NB4 (cell line): ENCODE data around the gene STIM2.

ENCODE experiments used
- DNase-seq: peaks from one replicate; pipeline ENCODE4 v3.0.0; 2010; ENCODE audit warnings: low read depth
- H3K4me3 ChIP-seq: one replicate; pipeline ENCODE4 v1.5.1; 2011; ENCODE audit warnings: mild to moderate bottlenecking, low read depth, low read length, moderate library complexity
- MYC ChIP-seq: IDR thresholded peaks from 2 replicates; pipeline ENCODE4 v1.6.1; 2011; ENCODE audit warnings: low read depth, low read length
- POLR2A ChIP-seq: IDR thresholded peaks from 2 replicates; pipeline ENCODE4 v1.6.1; 2011; ENCODE audit warnings: mild to moderate bottlenecking; ENCODE audit not compliant: insufficient read length; ENCODE audit errors: extremely low read depth
- TF ChIP-seq, protein P1 (sequence below): IDR thresholded peaks from one replicate; pipeline ENCODE4 v1.5.1; 2012; ENCODE audit warnings: low read depth, low read length
- TF ChIP-seq, protein P2 (sequence below): IDR thresholded peaks from 2 replicates; pipeline ENCODE4 v1.6.1; 2011; ENCODE audit warnings: low read depth, low read length

The STIM2 gene

DNA sequence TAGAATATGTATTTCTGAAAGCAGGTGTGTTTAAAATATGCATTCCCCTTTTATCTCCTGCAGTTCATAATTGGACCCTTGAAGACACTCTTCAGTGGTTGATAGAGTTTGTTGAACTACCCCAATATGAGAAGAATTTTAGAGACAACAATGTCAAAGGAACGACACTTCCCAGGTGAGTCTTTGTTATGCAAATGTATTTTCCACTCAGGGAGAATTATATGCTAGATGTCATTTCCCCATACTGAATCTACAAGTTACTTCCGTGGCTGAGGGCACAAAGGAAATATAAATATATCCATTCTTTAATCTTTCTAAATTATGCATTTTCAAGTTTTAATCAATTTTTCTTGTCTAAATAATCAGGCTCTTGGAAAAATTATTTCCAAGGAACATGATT lies 134.7 kb downstream of the STIM2 start:
- no peak for DNase-seq
- H3K4me3 ChIP-seq, result no peak overlapping the region
- TF ChIP-seq, protein P1, sequence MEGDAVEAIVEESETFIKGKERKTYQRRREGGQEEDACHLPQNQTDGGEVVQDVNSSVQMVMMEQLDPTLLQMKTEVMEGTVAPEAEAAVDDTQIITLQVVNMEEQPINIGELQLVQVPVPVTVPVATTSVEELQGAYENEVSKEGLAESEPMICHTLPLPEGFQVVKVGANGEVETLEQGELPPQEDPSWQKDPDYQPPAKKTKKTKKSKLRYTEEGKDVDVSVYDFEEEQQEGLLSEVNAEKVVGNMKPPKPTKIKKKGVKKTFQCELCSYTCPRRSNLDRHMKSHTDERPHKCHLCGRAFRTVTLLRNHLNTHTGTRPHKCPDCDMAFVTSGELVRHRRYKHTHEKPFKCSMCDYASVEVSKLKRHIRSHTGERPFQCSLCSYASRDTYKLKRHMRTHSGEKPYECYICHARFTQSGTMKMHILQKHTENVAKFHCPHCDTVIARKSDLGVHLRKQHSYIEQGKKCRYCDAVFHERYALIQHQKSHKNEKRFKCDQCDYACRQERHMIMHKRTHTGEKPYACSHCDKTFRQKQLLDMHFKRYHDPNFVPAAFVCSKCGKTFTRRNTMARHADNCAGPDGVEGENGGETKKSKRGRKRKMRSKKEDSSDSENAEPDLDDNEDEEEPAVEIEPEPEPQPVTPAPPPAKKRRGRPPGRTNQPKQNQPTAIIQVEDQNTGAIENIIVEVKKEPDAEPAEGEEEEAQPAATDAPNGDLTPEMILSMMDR, result no peak
- TF ChIP-seq MYC (no peak), POLR2A (no peak)
- TF ChIP-seq, protein P2, sequence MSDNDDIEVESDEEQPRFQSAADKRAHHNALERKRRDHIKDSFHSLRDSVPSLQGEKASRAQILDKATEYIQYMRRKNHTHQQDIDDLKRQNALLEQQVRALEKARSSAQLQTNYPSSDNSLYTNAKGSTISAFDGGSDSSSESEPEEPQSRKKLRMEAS, result no peak

- DNase-seq, result no peak
- no peak overlapping the region for H3K4me3 ChIP-seq
- TF ChIP-seq MYC (no peak), POLR2A (no peak)
- TF ChIP-seq, protein P2, result no peak
- TF ChIP-seq, protein P1, result no peak
Observed at GRCh38 chr4:26996745-26997144, 136.1 kb downstream of the STIM2 start.

DNA sequence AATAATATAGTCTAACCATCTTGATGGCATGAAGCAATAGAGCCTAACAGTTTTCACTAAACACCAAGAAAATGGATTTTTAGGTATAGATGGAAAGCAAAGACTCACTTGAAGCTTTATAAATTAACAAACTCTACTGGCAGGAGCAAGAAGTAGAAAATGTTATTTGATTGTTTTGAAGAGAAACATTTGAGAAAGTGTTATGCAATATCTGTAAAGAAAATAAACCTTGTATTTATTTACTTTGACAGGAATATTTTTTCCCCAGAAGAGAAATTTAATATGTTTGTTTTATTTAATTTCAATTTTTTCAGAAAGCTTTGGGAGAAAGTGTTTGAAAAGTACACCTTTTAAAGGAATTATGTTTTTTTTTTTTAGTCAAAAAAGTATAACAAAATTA lies 139.0 kb downstream of the STIM2 start:
- H3K4me3 ChIP-seq, result no peak overlapping the region
- TF ChIP-seq, protein P1, result no peak
- TF ChIP-seq, protein P2, result no peak
- TF ChIP-seq POLR2A (no peak), MYC (no peak)
- no peak for DNase-seq

GRCh38 chr4:27000122-27000521 lies 139.5 kb downstream of the STIM2 start:
- no peak for DNase-seq
- no peak overlapping the region for H3K4me3 ChIP-seq
- TF ChIP-seq POLR2A (no peak), MYC (no peak)
- TF ChIP-seq, protein P2, result no peak
- TF ChIP-seq, protein P1, result no peak

GRCh38 chr4:27000820-27001219 lies 140.2 kb downstream of the STIM2 start:
- peak; percentile 18 for DNase-seq
- TF ChIP-seq, protein P1, result no peak
- no peak for TF ChIP-seq MYC

GRCh38 chr4:27001398-27002164 lies 140.9 kb downstream of the STIM2 start:
- no peak overlapping the region for H3K4me3 ChIP-seq
- TF ChIP-seq POLR2A, result no peak
- TF ChIP-seq MYC, result no peak
- TF ChIP-seq, protein P2, result no peak
- TF ChIP-seq, protein P1, result no peak
- no peak for DNase-seq

More at GRCh38 chr4:27000820-27001219, 140.2 kb downstream of the STIM2 start:
- no peak overlapping the region for H3K4me3 ChIP-seq
